Pons (tissue), 1 donor: ENCODE results near the gene OAS2.

Experiments
- DNase-seq: peaks from one replicate; pipeline ENCODE4 v3.0.0-alpha.2; 2016; ENCODE audit warnings: low spot score

Gene OAS2

GRCh38 chr12:112978163-112979040 lies at the start of gene OAS2:
TSS of gene OAS2 (plus strand) at chr12:112978519. CDS start at chr12:112978609, 90 bp downstream.
- DNase-seq = peak; percentile 65

GRCh38 chr12:112928978-112929377 lies 49.3 kb upstream of the OAS2 start:
- DNase-seq = no peak

GRCh38 chr12:112929715-112930114 lies 48.6 kb upstream of the OAS2 start:
- DNase-seq = no peak

GRCh38 chr12:112930350-112930749 lies 48.0 kb upstream of the OAS2 start:
- DNase-seq = no peak

- DNase-seq = no peak
Measured at GRCh38 chr12:112932485-112933128, 45.7 kb upstream of the OAS2 start.

- DNase-seq = no peak
Measured at GRCh38 chr12:112933129-112933505, 45.2 kb upstream of the OAS2 start.

- DNase-seq = no peak
Measured at GRCh38 chr12:112936264-112936663, 42.1 kb upstream of the OAS2 start.

GRCh38 chr12:112936927-112937326 lies 41.4 kb upstream of the OAS2 start:
- DNase-seq = no peak

GRCh38 chr12:112937741-112938719 lies 40.3 kb upstream of the OAS2 start, which contains the start of gene OAS3:
TSS of gene OAS3 (plus strand) at chr12:112938474. CDS start at chr12:112938531, 57 bp downstream.
- DNase-seq = peak; percentile 60

- DNase-seq = no peak
Measured at GRCh38 chr12:112938751-112939150, 39.6 kb upstream of the OAS2 start.

GRCh38 chr12:112939761-112940381 lies 38.4 kb upstream of the OAS2 start:
- DNase-seq = no peak

- DNase-seq = no peak
Measured at GRCh38 chr12:112941528-112942335, 36.6 kb upstream of the OAS2 start.

- no peak for DNase-seq
Measured at GRCh38 chr12:112942572-112942971, 35.7 kb upstream of the OAS2 start.

GRCh38 chr12:112944024-112944690 lies 34.2 kb upstream of the OAS2 start:
- DNase-seq = no peak

GRCh38 chr12:112945515-112945914 lies 32.8 kb upstream of the OAS2 start:
- no peak for DNase-seq

GRCh38 chr12:112946236-112947000 lies 31.9 kb upstream of the OAS2 start:
- no peak for DNase-seq

- no peak for DNase-seq
Measured at GRCh38 chr12:112947314-112947713, 31.0 kb upstream of the OAS2 start.

GRCh38 chr12:112947761-112948160 lies 30.6 kb upstream of the OAS2 start:
- DNase-seq = no peak

GRCh38 chr12:112948806-112949205 lies 29.5 kb upstream of the OAS2 start:
- no peak for DNase-seq
